Fibroblast of upper back skin (primary cell): ENCODE measurements around the gene GDPD2.

ENCODE experiments used
- DNase-seq: peaks from one replicate; pipeline ENCODE4 v3.0.0-alpha.2; 2013

GDPD2 gene

GRCh38 chrX:70439016-70439415, 15.9 kb downstream of the GDPD2 start:
- DNase-seq: peak; percentile 21

GRCh38 chrX:70442224-70442623, 19.1 kb downstream of the GDPD2 start:
- no peak for DNase-seq

- DNase-seq: peak; percentile 54
Observed at GRCh38 chrX:70444326-70444945, 21.3 kb downstream of the GDPD2 start, which contains the start of gene DLG3. TSS of gene DLG3 (plus strand) at chrX:70444835. CDS start at chrX:70445202, 367 bp downstream.

GRCh38 chrX:70444946-70445656, 22.0 kb downstream of the GDPD2 start:
- no peak for DNase-seq

- no peak for DNase-seq
Observed at GRCh38 chrX:70445951-70446350, 22.8 kb downstream of the GDPD2 start.

- no peak for DNase-seq
Observed at GRCh38 chrX:70446380-70447350, 23.6 kb downstream of the GDPD2 start.

GRCh38 chrX:70449457-70449966, 26.4 kb downstream of the GDPD2 start:
- no peak for DNase-seq

GRCh38 chrX:70452143-70452733, 29.1 kb downstream of the GDPD2 start:
- DNase-seq: peak; percentile 50

- DNase-seq: no peak
Observed at GRCh38 chrX:70453024-70453618, 30.0 kb downstream of the GDPD2 start.

- peak; percentile 55 for DNase-seq
Observed at GRCh38 chrX:70454441-70455365, 31.6 kb downstream of the GDPD2 start.

- no peak for DNase-seq
Observed at GRCh38 chrX:70455366-70456202, 32.5 kb downstream of the GDPD2 start.

GRCh38 chrX:70456256-70456655, 33.1 kb downstream of the GDPD2 start:
- DNase-seq: no peak

- DNase-seq: no peak
Observed at GRCh38 chrX:70461026-70461425, 37.9 kb downstream of the GDPD2 start.

- no peak for DNase-seq
Observed at GRCh38 chrX:70464051-70464450, 40.9 kb downstream of the GDPD2 start.

- no peak for DNase-seq
Observed at GRCh38 chrX:70466968-70467367, 43.9 kb downstream of the GDPD2 start.

GRCh38 chrX:70468709-70469108, 45.6 kb downstream of the GDPD2 start:
- DNase-seq: no peak

GRCh38 chrX:70470850-70471289, 47.8 kb downstream of the GDPD2 start:
- DNase-seq: peak; percentile 6

- DNase-seq: no peak
Observed at GRCh38 chrX:70476166-70476933, 53.2 kb downstream of the GDPD2 start.
